GM23338 (cell line): ENCODE results near the gene ERC1. TPM values are rescaled to one million over a fixed set of nuclear protein-coding genes. Genes with fewer than 3 reads are reported as not detected.

Experiments
- ATAC-seq: fragments of 200-7000 bp; cut with Tn5 transposase; 3 replicates; pipeline ENCODE4 v1.9.1; 2020
- DNase-seq: peaks from one replicate; pipeline ENCODE4 v3.0.0-alpha.2; 2015; ENCODE audit warnings: low spot score
- H2AFZ ChIP-seq: fragments of 200-600 bp; sonication (generic); 2 replicates; pipeline ENCODE4 v1.8.0; 2016; ENCODE audit warnings: antibody characterized with exemption, mild to moderate bottlenecking, moderate library complexity
- H3F3A ChIP-seq: fragments of 200-600 bp; sonication (generic); replicated peaks from 2 replicates; pipeline ENCODE4 v1.8.0; 2017; ENCODE audit warnings: antibody characterized with exemption, mixed run types, low read depth
- H3K27ac ChIP-seq: fragments of 200-600 bp; sonication (generic); 2 replicates; pipeline ENCODE4 v1.6.1; 2016; ENCODE audit warnings: low read depth
- H3K27me3 ChIP-seq: fragments of 200-600 bp; sonication (generic); 2 replicates; pipeline ENCODE4 v1.8.0; 2016; ENCODE audit warnings: mild to moderate bottlenecking, mixed run types, moderate library complexity; ENCODE audit not compliant: insufficient read depth
- H3K36me3 ChIP-seq: fragments of 200-600 bp; sonication (generic); 2 replicates; pipeline ENCODE4 v1.8.0; 2016; ENCODE audit warnings: mild to moderate bottlenecking; ENCODE audit not compliant: insufficient read depth
- H3K4me1 ChIP-seq: fragments of 200-600 bp; sonication (generic); 2 replicates; pipeline ENCODE4 v1.8.0; 2016; ENCODE audit warnings: mild to moderate bottlenecking, moderate library complexity; ENCODE audit not compliant: insufficient read depth
- H3K4me2 ChIP-seq: fragments of 200-600 bp; sonication (generic); 2 replicates; pipeline ENCODE4 v1.7.1; 2017; ENCODE audit warnings: mixed run types
- H3K4me3 ChIP-seq: fragments of 200-600 bp; sonication (generic); 2 replicates; pipeline ENCODE4 v1.6.1; 2016; ENCODE audit warnings: mixed run types
- H3K79me2 ChIP-seq: fragments of 200-600 bp; sonication (generic); replicated peaks from 2 replicates; pipeline ENCODE4 v1.8.0; 2017; ENCODE audit warnings: mild to moderate bottlenecking; ENCODE audit not compliant: insufficient read depth
- H3K9me2 ChIP-seq: fragments of 200-600 bp; sonication (generic); 2 replicates; pipeline ENCODE4 v1.8.0; 2017; ENCODE audit not compliant: insufficient read depth
- H4K20me1 ChIP-seq: fragments of 200-600 bp; sonication (generic); replicated peaks from 2 replicates; pipeline ENCODE4 v1.8.0; 2017; ENCODE audit warnings: mild to moderate bottlenecking; ENCODE audit not compliant: insufficient read depth
- H3K27ac Mint-ChIP-seq: 2 replicates; pipeline ENCODE4 v1.8.0; 2020; ENCODE audit warnings: inconsistent platforms, mild to moderate bottlenecking, moderate library complexity, mixed read lengths
- H3K27me3 Mint-ChIP-seq: 3 replicates; pipeline ENCODE4 v1.8.0; 2022; ENCODE audit warnings: low read depth, mild to moderate bottlenecking, moderate library complexity, mixed read lengths, inconsistent platforms; ENCODE audit not compliant: insufficient read depth, poor library complexity
- H3K36me3 Mint-ChIP-seq: 3 replicates; pipeline ENCODE4 v1.8.0; 2021; ENCODE audit warnings: low read depth, mild to moderate bottlenecking, inconsistent platforms, moderate library complexity, mixed read lengths
- H3K4me1 Mint-ChIP-seq: 3 replicates; pipeline ENCODE4 v1.8.0; 2020; ENCODE audit warnings: mild to moderate bottlenecking, inconsistent platforms, mixed read lengths
- H3K4me3 Mint-ChIP-seq: 3 replicates; pipeline ENCODE4 v1.8.0; 2021; ENCODE audit warnings: moderate library complexity, mild to moderate bottlenecking, inconsistent platforms, mixed read lengths
- H3K9me3 Mint-ChIP-seq: 3 replicates; pipeline ENCODE4 v1.8.0; 2020; ENCODE audit warnings: moderate library complexity, mild to moderate bottlenecking, inconsistent platforms, mixed read lengths
- CREB1 ChIP-seq: fragments of 250-450 bp; sonication (Bioruptor Pico); IDR thresholded peaks from 2 replicates; pipeline ENCODE4 v1.5.0; 2020; ENCODE audit warnings: low read depth, mild to moderate bottlenecking, moderate library complexity
- EZH2 ChIP-seq: fragments of 200-600 bp; sonication (generic); IDR thresholded peaks from one replicate; pipeline ENCODE4 v1.8.0; 2017; ENCODE audit warnings: antibody characterized with exemption, mild to moderate bottlenecking, low read depth; ENCODE audit not compliant: unreplicated experiment
- NANOG ChIP-seq: IDR thresholded peaks from 2 replicates; pipeline ENCODE4 v1.6.1; 2016; ENCODE audit warnings: antibody characterized with exemption, borderline replicate concordance
- POLR2AphosphoS5 ChIP-seq: IDR thresholded peaks from 2 replicates; pipeline ENCODE4 v1.6.1; 2016; ENCODE audit warnings: antibody characterized with exemption, low read depth
- STAT1 ChIP-seq: IDR thresholded peaks from one replicate; pipeline ENCODE4 v1.6.1; 2016; ENCODE audit warnings: antibody characterized with exemption; ENCODE audit not compliant: unreplicated experiment
- ZNF114 ChIP-seq: fragments of 250-450 bp; sonication (Bioruptor Pico); IDR thresholded peaks from 2 replicates; pipeline ENCODE4 v1.5.0; 2020; ENCODE audit warnings: mild to moderate bottlenecking, moderate library complexity
- ZNF331 ChIP-seq: fragments of 250-450 bp; sonication (Bioruptor Pico); IDR thresholded peaks from 2 replicates; pipeline ENCODE4 v1.5.0; 2020; ENCODE audit warnings: low read depth, mild to moderate bottlenecking, moderate library complexity
- polyA plus RNA-seq: library from polyadenylated mRNA; unstranded; fragments of >200 nt; fragmentation: Nextera tagmentation; extraction: Ambion mirVana; gene quantifications from 2 replicates; pipeline ENCODE4 v1.2.1, GENCODE V29; 2016
- total RNA-seq: library from RNA; depleted of rRNA; stranded (reverse); fragments of >200 nt; shearing (Covaris generic); gene quantifications from 2 replicates; pipeline ENCODE4 v1.2.3, GENCODE V29; 2014
- TF ChIP-seq, protein P1 (sequence below): IDR thresholded peaks from one replicate; pipeline ENCODE4 v1.6.1; 2018; ENCODE audit warnings: antibody characterized with exemption; ENCODE audit not compliant: unreplicated experiment
- TF ChIP-seq, protein P2 (sequence below), 2 experiments: fragments of 200-600 bp in 1 of 2; sonication (generic) in 1 of 2; conservative IDR thresholded peaks; 2 replicates each; pipeline versions ENCODE4 v1.5.1 to v1.6.1; 2016 to 2017; ENCODE audit warnings: antibody characterized with exemption in 2 of 2, low read depth in 2 of 2, mild to moderate bottlenecking in 2 of 2, moderate library complexity in 1 of 2
- TF ChIP-seq, protein P3 (sequence below): fragments of 250-450 bp; sonication (Bioruptor Pico); IDR thresholded peaks from 2 replicates; pipeline ENCODE4 v1.5.0; 2020; ENCODE audit warnings: mild to moderate bottlenecking, moderate library complexity

Gene ERC1
- total and polyA plus RNA-seq, 2 experiments from 2014 or later, result 28.1 to 35.3 TPM

DNA sequence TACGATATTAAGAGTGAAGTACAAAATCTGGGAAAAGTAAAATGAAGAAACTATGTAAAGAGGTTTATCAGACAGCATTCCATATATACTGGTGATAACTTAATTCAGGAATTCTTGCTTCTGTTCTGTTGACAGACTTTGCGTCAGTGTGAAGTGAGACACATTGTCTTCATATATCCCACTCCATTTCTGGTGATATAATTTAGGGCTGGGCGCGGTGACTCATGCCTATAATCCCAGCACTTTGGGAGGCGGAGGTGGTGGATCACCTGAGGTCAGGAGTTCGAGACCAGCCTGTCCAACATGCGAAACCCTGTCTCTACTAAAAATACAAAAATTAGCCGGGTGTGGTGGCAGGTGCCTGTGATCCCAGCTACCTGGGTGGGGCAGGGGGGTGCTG lies 21.2 kb upstream of the ERC1 start (continued):
- TF ChIP-seq, protein P1, sequence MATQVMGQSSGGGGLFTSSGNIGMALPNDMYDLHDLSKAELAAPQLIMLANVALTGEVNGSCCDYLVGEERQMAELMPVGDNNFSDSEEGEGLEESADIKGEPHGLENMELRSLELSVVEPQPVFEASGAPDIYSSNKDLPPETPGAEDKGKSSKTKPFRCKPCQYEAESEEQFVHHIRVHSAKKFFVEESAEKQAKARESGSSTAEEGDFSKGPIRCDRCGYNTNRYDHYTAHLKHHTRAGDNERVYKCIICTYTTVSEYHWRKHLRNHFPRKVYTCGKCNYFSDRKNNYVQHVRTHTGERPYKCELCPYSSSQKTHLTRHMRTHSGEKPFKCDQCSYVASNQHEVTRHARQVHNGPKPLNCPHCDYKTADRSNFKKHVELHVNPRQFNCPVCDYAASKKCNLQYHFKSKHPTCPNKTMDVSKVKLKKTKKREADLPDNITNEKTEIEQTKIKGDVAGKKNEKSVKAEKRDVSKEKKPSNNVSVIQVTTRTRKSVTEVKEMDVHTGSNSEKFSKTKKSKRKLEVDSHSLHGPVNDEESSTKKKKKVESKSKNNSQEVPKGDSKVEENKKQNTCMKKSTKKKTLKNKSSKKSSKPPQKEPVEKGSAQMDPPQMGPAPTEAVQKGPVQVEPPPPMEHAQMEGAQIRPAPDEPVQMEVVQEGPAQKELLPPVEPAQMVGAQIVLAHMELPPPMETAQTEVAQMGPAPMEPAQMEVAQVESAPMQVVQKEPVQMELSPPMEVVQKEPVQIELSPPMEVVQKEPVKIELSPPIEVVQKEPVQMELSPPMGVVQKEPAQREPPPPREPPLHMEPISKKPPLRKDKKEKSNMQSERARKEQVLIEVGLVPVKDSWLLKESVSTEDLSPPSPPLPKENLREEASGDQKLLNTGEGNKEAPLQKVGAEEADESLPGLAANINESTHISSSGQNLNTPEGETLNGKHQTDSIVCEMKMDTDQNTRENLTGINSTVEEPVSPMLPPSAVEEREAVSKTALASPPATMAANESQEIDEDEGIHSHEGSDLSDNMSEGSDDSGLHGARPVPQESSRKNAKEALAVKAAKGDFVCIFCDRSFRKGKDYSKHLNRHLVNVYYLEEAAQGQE, result no peak
- TF ChIP-seq NANOG (no peak), POLR2AphosphoS5 (no peak)

DNA sequence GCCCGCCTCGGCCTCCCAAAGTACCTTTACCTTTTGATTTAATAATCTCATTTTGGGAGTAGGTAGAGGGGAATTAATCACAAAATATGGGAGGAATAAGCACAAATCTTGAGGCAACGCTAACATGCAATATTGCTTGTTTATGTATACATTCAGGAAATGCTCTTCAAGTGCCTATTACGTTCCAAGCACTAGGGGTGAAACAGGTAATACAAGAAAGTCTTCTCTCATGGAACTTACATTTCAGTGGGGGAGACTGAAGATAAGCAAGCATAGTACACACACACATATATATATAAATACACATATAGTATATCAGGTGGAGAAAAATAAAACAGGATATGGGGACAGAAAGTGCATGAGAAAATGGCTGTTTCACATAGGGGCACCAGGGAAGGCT lies 19.0 kb upstream of the ERC1 start:
- H3K36me3 ChIP-seq, result no peaks in the 10 kb centered on the region
- TF ChIP-seq NANOG (no peak), STAT1 (no peak), EZH2 (no peak), ZNF331 (CRISPR knock-in tag) (no peak), ZNF114 (CRISPR knock-in tag) (no peak), CREB1 (CRISPR knock-in tag) (no peak)
- TF ChIP-seq, protein P2, sequence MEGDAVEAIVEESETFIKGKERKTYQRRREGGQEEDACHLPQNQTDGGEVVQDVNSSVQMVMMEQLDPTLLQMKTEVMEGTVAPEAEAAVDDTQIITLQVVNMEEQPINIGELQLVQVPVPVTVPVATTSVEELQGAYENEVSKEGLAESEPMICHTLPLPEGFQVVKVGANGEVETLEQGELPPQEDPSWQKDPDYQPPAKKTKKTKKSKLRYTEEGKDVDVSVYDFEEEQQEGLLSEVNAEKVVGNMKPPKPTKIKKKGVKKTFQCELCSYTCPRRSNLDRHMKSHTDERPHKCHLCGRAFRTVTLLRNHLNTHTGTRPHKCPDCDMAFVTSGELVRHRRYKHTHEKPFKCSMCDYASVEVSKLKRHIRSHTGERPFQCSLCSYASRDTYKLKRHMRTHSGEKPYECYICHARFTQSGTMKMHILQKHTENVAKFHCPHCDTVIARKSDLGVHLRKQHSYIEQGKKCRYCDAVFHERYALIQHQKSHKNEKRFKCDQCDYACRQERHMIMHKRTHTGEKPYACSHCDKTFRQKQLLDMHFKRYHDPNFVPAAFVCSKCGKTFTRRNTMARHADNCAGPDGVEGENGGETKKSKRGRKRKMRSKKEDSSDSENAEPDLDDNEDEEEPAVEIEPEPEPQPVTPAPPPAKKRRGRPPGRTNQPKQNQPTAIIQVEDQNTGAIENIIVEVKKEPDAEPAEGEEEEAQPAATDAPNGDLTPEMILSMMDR (conservative IDR thresholded peaks at IDR 0.05; ENCODE audit: low read depth in 2 of 2), result no peak
- TF ChIP-seq, protein P3, sequence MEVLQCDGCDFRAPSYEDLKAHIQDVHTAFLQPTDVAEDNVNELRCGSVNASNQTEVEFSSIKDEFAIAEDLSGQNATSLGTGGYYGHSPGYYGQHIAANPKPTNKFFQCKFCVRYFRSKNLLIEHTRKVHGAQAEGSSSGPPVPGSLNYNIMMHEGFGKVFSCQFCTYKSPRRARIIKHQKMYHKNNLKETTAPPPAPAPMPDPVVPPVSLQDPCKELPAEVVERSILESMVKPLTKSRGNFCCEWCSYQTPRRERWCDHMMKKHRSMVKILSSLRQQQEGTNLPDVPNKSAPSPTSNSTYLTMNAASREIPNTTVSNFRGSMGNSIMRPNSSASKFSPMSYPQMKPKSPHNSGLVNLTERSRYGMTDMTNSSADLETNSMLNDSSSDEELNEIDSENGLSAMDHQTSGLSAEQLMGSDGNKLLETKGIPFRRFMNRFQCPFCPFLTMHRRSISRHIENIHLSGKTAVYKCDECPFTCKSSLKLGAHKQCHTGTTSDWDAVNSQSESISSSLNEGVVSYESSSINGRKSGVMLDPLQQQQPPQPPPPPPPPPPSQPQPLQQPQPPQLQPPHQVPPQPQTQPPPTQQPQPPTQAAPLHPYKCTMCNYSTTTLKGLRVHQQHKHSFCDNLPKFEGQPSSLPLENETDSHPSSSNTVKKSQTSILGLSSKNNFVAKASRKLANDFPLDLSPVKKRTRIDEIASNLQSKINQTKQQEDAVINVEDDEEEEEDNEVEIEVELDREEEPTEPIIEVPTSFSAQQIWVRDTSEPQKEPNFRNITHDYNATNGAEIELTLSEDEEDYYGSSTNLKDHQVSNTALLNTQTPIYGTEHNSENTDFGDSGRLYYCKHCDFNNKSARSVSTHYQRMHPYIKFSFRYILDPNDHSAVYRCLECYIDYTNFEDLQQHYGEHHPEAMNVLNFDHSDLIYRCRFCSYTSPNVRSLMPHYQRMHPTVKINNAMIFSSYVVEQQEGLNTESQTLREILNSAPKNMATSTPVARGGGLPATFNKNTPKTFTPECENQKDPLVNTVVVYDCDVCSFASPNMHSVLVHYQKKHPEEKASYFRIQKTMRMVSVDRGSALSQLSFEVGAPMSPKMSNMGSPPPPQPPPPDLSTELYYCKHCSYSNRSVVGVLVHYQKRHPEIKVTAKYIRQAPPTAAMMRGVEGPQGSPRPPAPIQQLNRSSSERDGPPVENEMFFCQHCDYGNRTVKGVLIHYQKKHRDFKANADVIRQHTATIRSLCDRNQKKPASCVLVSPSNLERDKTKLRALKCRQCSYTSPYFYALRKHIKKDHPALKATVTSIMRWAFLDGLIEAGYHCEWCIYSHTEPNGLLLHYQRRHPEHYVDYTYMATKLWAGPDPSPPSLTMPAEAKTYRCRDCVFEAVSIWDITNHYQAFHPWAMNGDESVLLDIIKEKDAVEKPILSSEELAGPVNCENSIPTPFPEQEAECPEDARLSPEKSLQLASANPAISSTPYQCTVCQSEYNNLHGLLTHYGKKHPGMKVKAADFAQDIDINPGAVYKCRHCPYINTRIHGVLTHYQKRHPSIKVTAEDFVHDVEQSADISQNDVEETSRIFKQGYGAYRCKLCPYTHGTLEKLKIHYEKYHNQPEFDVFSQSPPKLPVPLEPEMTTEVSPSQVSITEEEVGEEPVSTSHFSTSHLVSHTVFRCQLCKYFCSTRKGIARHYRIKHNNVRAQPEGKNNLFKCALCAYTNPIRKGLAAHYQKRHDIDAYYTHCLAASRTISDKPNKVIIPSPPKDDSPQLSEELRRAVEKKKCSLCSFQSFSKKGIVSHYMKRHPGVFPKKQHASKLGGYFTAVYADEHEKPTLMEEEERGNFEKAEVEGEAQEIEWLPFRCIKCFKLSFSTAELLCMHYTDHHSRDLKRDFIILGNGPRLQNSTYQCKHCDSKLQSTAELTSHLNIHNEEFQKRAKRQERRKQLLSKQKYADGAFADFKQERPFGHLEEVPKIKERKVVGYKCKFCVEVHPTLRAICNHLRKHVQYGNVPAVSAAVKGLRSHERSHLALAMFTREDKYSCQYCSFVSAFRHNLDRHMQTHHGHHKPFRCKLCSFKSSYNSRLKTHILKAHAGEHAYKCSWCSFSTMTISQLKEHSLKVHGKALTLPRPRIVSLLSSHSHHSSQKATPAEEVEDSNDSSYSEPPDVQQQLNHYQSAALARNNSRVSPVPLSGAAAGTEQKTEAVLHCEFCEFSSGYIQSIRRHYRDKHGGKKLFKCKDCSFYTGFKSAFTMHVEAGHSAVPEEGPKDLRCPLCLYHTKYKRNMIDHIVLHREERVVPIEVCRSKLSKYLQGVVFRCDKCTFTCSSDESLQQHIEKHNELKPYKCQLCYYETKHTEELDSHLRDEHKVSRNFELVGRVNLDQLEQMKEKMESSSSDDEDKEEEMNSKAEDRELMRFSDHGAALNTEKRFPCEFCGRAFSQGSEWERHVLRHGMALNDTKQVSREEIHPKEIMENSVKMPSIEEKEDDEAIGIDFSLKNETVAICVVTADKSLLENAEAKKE (CRISPR knock-in tag), result no peak
- TF ChIP-seq, protein P1, result no peak
- H3F3A ChIP-seq, result no peaks in the 10 kb centered on the region
- peaks cover 2% of the 10 kb centered on the region for H3K27me3 Mint-ChIP-seq
- ATAC-seq (no peak), DNase-seq (no peak)
- peaks cover under 1% of the 10 kb centered on the region; the same call in 1 of the 2 replicates for H3K9me2 ChIP-seq
- no peaks in the 10 kb centered on the region for H3K36me3 Mint-ChIP-seq
- H3K9me3 Mint-ChIP-seq, result no peaks in the 10 kb centered on the region; the same call in 2 of the 3 replicates
- H3K4me2 ChIP-seq, result no peak overlapping the region
- no peaks in the 10 kb centered on the region for H4K20me1 ChIP-seq
- no peak overlapping the region for H2AFZ ChIP-seq
- no peak overlapping the region for H3K27ac Mint-ChIP-seq
- no peaks in the 10 kb centered on the region for H3K79me2 ChIP-seq
- H3K27ac ChIP-seq, result no peak overlapping the region
- H3K4me3 Mint-ChIP-seq, result no peak overlapping the region
- 0 out of 2 replicates have a peak, but pooled peaks cover 6% of the 10 kb centered on the region for H3K4me1 ChIP-seq
- peaks cover 5% of the 10 kb centered on the region for H3K4me1 Mint-ChIP-seq
- H3K4me3 ChIP-seq, result no peak overlapping the region
- no peaks in the 10 kb centered on the region for H3K27me3 ChIP-seq
